ENCODE results near the gene CPLX3. TPM values are rescaled to one million over a fixed set of nuclear protein-coding genes. Genes with fewer than 3 reads are reported as not detected.
A peak's percentile ranks its signal among the peaks of the same experiment; 100 is the strongest.

Gene CPLX3
- total RNA-seq, 4 donors from 2014 or later: 0.47 TPM; not detected in 3

DNA sequence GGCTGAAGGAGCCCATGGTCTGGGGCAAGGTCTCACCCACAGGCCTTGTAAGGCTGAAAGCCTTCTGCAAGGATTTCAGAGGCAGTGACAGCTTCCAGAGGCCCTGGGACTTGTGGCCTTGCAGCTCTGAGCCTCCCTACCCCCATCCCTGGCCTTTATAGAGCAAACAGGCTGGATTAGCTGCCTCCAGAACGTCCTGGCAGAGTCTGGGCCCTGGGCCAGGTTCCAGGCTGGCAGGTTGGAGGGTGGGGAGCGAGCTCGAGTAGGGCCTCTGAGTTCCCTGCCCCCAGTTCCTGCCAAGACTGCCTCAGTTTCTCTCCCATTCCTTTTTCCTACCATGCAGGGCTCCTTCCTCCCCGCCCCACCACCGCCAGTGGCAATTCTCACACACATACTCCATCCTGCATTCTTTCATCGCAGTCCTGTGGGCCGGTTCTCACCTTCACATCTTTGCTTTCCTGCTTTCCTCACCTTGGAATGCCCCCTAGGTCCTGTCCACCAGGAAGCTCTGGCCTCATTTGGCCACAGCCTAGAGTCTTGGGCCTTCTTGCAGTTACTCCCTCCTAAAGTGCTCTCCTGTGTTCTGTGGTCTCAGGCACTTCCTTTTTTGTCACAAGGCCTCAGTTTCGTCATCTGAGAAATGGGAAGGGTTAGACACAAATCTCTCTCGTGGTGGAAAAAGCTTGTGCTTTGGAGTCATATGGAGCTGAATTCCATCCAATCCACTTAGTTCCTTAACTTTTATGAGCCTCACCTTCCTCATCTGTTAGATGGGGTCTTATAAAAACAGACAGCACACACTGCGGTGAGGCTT lies 11.1 kb upstream of the CPLX3 start:
- H3K27me3 ChIP-seq: no peaks in the 10 kb centered on the region
- WGBS: 71% methylated on average over 10 of the region's 10 CpGs
- no peaks in the 10 kb centered on the region for H3K36me3 ChIP-seq
- H3K4me1 ChIP-seq: peaks cover 12% of the 10 kb centered on the region
- no peaks in the 10 kb centered on the region for H3K9me3 ChIP-seq
- TF ChIP-seq POLR2A (IDR thresholded peaks at IDR 0.05): no peak
- no peak for TF ChIP-seq EP300 (IDR thresholded peaks at IDR 0.05)
- TF ChIP-seq, protein P1, sequence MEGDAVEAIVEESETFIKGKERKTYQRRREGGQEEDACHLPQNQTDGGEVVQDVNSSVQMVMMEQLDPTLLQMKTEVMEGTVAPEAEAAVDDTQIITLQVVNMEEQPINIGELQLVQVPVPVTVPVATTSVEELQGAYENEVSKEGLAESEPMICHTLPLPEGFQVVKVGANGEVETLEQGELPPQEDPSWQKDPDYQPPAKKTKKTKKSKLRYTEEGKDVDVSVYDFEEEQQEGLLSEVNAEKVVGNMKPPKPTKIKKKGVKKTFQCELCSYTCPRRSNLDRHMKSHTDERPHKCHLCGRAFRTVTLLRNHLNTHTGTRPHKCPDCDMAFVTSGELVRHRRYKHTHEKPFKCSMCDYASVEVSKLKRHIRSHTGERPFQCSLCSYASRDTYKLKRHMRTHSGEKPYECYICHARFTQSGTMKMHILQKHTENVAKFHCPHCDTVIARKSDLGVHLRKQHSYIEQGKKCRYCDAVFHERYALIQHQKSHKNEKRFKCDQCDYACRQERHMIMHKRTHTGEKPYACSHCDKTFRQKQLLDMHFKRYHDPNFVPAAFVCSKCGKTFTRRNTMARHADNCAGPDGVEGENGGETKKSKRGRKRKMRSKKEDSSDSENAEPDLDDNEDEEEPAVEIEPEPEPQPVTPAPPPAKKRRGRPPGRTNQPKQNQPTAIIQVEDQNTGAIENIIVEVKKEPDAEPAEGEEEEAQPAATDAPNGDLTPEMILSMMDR (IDR thresholded peaks at IDR 0.05): no peak
- TF ChIP-seq POLR2AphosphoS5 (IDR thresholded peaks at IDR 0.05): no peak
- no peak overlapping the region for H3K4me3 ChIP-seq
- H3K27ac ChIP-seq: no peak overlapping the region
- DNase-seq (ENCODE audit: low spot score in 2 of 2): no peak

DNA sequence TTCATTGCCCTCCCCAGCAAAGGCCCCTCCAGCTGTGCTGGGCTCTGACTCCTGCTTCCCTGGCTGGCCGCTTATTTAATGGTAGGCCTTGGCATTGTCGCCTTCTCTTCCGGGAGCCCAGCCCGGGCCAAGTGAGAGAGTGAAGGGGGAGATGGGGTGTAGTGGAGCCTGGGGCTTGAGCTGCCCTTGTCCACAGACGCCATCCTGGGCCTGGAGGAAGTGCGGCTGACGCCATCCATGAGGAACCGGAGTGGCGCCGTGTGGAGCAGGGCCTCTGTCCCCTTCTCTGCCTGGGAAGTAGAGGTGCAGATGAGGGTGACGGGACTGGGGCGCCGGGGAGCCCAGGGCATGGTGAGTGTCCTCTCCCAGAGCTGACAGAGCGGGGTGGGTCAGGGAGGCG lies 10.5 kb upstream of the CPLX3 start:
- no peak for DNase-seq (ENCODE audit: low spot score in 2 of 2)
- WGBS: 85% methylated on average over 15 of the region's 15 CpGs
- Histone ChIP-seq H3K27ac (no peak overlapping the region), H3K27me3 (no peaks in the 10 kb centered on the region), H3K36me3 (no peaks in the 10 kb centered on the region), H3K9me3 (no peaks in the 10 kb centered on the region), H3K4me3 (no peak overlapping the region), H3K4me1 (peaks cover 12% of the 10 kb centered on the region)
- TF ChIP-seq EP300 (IDR thresholded peaks at IDR 0.05) (no peak), POLR2AphosphoS5 (IDR thresholded peaks at IDR 0.05) (no peak), POLR2A (IDR thresholded peaks at IDR 0.05) (no peak)
- TF ChIP-seq, protein P1 (IDR thresholded peaks at IDR 0.05): no peak

DNA sequence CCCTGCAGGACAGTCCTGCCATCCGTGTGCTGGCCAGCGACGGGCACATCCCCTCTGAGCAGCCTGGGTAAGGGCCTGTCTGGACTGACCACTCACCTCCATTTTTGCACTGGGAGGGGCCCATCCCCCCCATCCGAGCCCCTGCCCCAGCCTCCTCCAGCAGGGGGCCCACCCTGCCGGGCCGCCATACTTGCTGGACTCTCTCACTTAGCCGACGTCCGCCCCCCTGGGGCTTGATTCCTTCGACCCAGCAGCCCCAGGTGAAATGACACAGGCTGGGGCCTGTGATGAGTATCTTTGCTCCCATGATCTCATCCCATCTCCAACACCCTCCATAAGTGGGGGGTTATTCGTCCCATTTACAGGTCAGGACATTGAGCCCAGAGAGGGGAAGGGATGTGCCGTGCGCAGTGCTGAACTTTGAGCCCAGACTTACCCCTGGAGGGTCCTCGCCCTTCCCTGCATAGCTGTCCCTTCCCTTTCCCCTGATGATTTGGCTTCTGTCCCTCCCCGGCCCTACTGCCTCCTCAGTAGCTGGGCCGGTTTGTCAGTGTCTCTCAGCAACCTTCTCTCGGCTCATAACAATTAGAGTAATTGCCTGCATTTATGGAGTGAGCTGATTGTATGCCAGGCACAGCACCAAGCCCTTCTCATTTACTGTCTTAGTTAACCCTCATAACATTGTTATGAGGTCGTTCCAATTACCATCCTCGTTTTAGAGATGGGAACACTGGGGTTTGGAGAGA lies 9.6 kb upstream of the CPLX3 start:
- no peaks in the 10 kb centered on the region for H3K36me3 ChIP-seq
- H3K4me3 ChIP-seq: no peak overlapping the region
- peaks cover 12% of the 10 kb centered on the region for H3K4me1 ChIP-seq
- peak overlapping the region; percentile 35 for H3K27ac ChIP-seq
- TF ChIP-seq, protein P1 (IDR thresholded peaks at IDR 0.05): no peak
- TF ChIP-seq POLR2AphosphoS5 (IDR thresholded peaks at IDR 0.05): no peak
- no peak for TF ChIP-seq EP300 (IDR thresholded peaks at IDR 0.05)
- no peak for TF ChIP-seq POLR2A (IDR thresholded peaks at IDR 0.05)
- H3K9me3 ChIP-seq: no peaks in the 10 kb centered on the region
- H3K27me3 ChIP-seq: no peaks in the 10 kb centered on the region
- 42% methylated on average over 13 of the region's 19 CpGs for WGBS
- DNase-seq (ENCODE audit: low spot score in 2 of 2): no peak

DNA sequence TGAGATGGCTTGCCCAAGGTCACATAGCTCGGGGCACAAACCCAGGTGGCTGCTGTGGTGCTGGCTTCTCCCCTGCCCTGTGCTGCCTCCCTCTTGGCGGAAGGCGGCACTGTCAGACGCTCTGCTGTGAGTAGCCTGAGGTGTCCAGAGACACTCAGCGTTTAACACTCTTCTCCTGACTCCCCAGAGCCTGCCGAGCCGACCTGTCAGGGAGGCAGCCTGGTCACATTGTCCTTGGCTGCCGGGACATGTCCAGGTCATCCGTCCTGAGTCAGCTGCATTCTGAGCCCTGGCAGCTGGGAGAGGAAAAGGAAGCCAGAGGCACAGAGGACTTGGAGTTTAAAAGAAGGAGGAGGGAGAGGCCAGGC lies 9.1 kb upstream of the CPLX3 start:
- Histone ChIP-seq H3K36me3 (no peaks in the 10 kb centered on the region), H3K27me3 (no peaks in the 10 kb centered on the region), H3K27ac (no peak overlapping the region), H3K4me3 (no peak overlapping the region), H3K9me3 (no peaks in the 10 kb centered on the region), H3K4me1 (peaks cover 12% of the 10 kb centered on the region)
- WGBS: 18% methylated on average over 2 of the region's 9 CpGs
- no peak for DNase-seq (ENCODE audit: low spot score in 2 of 2)
- TF ChIP-seq POLR2AphosphoS5 (IDR thresholded peaks at IDR 0.05): no peak

DNA sequence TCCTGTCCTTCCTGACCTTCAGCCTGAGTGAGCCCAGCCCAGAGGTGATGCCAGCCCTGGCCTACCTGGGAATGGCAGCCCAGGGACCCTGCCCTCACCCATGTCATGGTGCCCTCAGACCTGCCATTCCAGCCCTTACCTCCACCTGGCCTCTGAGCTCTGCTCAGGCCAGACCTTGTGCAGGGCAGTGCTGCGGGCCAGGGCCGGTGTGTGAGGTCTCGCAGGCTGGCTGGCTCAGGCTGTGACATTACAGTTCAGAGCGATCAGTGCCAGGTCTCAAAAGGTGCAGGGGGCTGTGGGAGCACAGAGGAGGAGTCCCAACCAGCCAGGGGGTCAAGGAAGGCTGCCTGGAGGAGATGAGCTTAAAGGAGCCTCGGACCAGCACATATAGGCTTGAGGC lies 6.4 kb upstream of the CPLX3 start:
- H3K27me3 ChIP-seq: no peaks in the 10 kb centered on the region
- H3K36me3 ChIP-seq: no peaks in the 10 kb centered on the region
- H3K27ac ChIP-seq: no peak overlapping the region
- 85% methylated on average over 4 of the region's 5 CpGs for WGBS
- peaks cover 12% of the 10 kb centered on the region for H3K4me1 ChIP-seq
- H3K4me3 ChIP-seq: no peak overlapping the region
- no peak for TF ChIP-seq EP300 (IDR thresholded peaks at IDR 0.05)
- no peak for TF ChIP-seq POLR2A (IDR thresholded peaks at IDR 0.05)
- TF ChIP-seq POLR2AphosphoS5 (IDR thresholded peaks at IDR 0.05): no peak
- TF ChIP-seq, protein P1 (IDR thresholded peaks at IDR 0.05): no peak
- DNase-seq (ENCODE audit: low spot score in 2 of 2): no peak
- no peaks in the 10 kb centered on the region for H3K9me3 ChIP-seq
